Mucosa of rectum (tissue), 2 donors: ENCODE results near the gene LENG9.
"Not testable (repeated sequence)": the region's sequence is repeated elsewhere in the genome, so short reads cannot be mapped to it uniquely, and the experiment has no call there.

Experiments used
- H3K27ac ChIP-seq, 2 donors: one replicate each; pipeline ENCODE4 v1.7.0; 2013; ENCODE audit warnings: inconsistent platforms in 2 of 2, low read depth in 2 of 2, low read length in 2 of 2
- H3K27me3 ChIP-seq, 2 donors: one replicate each; pipeline ENCODE4 v1.7.0; 2013; ENCODE audit warnings: low read length in 2 of 2; ENCODE audit not compliant: control insufficient read depth in 2 of 2, insufficient read depth in 2 of 2
- H3K36me3 ChIP-seq, 2 donors: one replicate each; pipeline ENCODE4 v1.7.0; 2013; ENCODE audit warnings: low read length in 2 of 2; ENCODE audit not compliant: control insufficient read depth in 2 of 2, insufficient read depth in 2 of 2
- H3K4me1 ChIP-seq, 2 donors: one replicate each; pipeline ENCODE4 v1.7.0; 2013; ENCODE audit warnings: low read length in 2 of 2, mild to moderate bottlenecking in 1 of 2; ENCODE audit not compliant: control insufficient read depth in 2 of 2, insufficient read depth in 2 of 2
- H3K4me3 ChIP-seq, 2 donors: one replicate each; pipeline ENCODE4 v1.7.0; 2013; ENCODE audit warnings: low read length in 2 of 2
- H3K9ac ChIP-seq, 2 donors: one replicate each; pipeline ENCODE4 v1.7.0; 2013; ENCODE audit warnings: low read length in 2 of 2, low read depth in 1 of 2, mild to moderate bottlenecking in 1 of 2
- H3K9me3 ChIP-seq, 2 donors: one replicate each; pipeline ENCODE4 v1.7.0; 2013; ENCODE audit warnings: low read length in 2 of 2; ENCODE audit not compliant: control insufficient read depth in 2 of 2
- donor health status: healthy.
- donor health status: Normal muscosa, but diverticular disease.

LENG9 gene

DNA sequence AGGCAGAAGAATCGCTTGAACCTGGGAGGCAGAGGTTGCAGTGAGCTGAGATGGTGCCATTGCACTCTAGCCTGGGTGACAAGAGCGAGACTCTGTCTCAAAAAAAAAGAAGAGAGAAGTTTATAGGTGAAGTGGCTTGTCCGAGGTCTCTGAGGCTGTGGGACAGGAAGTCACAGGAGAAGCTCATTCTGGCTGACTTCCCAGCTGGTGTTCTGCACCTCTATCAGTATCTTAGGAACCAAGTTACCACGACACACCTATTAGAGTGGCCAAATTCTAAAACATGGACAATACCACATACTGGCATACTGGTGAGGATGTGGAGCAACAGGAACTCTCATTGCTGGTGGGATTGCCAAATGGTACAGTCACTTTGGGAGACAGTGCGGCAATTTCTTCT, 31.7 kb upstream of the LENG9 start:
- not testable (repeated sequence) for H3K27me3 ChIP-seq, H3K4me1 ChIP-seq, H3K9me3 ChIP-seq, H3K36me3 ChIP-seq, H3K4me3 ChIP-seq, H3K9ac ChIP-seq, H3K27ac ChIP-seq

DNA sequence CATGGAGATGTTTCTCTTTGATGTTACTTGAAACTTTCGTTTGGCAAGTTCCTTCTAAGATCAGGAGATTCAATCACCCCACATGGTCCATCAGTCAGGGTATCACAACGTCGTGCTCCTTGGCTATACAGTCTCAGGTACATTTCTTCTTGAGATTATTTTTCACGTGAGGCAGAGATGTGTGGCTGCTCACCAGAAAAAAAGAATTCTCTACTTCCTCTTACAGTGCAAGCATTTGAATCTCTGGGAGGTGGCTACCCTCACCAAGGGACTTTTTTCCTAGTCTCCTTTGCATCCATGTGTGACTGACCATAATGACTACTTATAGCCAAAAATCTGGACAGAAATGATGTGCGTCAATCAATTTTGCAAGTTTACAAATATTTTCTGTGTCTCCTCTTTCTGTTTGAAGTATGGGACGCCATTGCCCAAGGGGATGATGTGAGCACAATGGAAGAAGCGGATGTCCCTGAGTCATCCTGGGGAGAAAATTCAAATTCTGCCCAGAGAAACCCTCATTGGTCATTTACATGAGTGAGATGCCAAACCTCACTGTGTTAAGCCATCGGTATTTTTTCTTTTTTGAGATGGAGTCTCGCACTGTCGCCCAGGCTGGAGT, 30.5 kb upstream of the LENG9 start:
- no peaks in the 10 kb centered on the region for H3K36me3 ChIP-seq
- H3K9ac ChIP-seq = no peak overlapping the region
- peaks cover 0 to 3% of the 10 kb centered on the region in 2 donors for H3K27me3 ChIP-seq
- H3K4me1 ChIP-seq = no peaks in the 10 kb centered on the region
- no peak overlapping the region for H3K4me3 ChIP-seq
- no peaks in the 10 kb centered on the region for H3K9me3 ChIP-seq
- H3K27ac ChIP-seq = no peak overlapping the region

GRCh38 chr19:54493056-54493455, 29.5 kb upstream of the LENG9 start:
- H3K9ac ChIP-seq, H3K4me1 ChIP-seq, H3K4me3 ChIP-seq, H3K27me3 ChIP-seq, H3K27ac ChIP-seq, H3K9me3 ChIP-seq, H3K36me3 ChIP-seq: not testable (repeated sequence)

DNA sequence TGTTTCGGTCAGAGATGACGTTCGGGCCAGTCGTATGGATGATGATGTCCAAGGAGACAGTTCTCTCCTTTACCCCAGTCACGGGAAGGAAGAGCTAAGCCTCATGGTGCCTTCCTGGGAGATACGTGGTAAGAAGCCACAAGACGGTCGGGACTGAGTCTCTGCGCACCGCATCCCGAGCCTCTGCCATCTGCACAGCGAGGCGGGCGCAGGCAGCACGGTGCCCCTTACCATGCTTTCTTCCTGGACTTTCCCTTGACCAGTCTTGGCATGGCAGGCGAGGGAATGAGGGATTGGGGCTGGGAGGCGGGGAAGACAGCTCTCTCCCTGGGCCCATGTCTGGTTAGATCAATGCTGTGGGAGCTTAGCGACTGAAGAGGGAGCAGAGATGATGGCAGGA, 29.0 kb upstream of the LENG9 start:
- Histone ChIP-seq H3K9me3 (no peaks in the 10 kb centered on the region), H3K4me1 (no peaks in the 10 kb centered on the region), H3K27ac (no peak overlapping the region), H3K9ac (no peak overlapping the region), H3K36me3 (no peaks in the 10 kb centered on the region), H3K27me3 (peaks cover 0 to 3% of the 10 kb centered on the region in 2 donors), H3K4me3 (no peak overlapping the region)

GRCh38 chr19:54489766-54490165, 26.2 kb upstream of the LENG9 start:
- H3K4me3 ChIP-seq = no peak overlapping the region
- H3K4me1 ChIP-seq = no peaks in the 10 kb centered on the region
- H3K9me3 ChIP-seq = no peaks in the 10 kb centered on the region
- no peak overlapping the region for H3K27ac ChIP-seq
- no peaks in the 10 kb centered on the region for H3K36me3 ChIP-seq
- H3K27me3 ChIP-seq = no peaks in the 10 kb centered on the region
- H3K9ac ChIP-seq = no peak overlapping the region

DNA sequence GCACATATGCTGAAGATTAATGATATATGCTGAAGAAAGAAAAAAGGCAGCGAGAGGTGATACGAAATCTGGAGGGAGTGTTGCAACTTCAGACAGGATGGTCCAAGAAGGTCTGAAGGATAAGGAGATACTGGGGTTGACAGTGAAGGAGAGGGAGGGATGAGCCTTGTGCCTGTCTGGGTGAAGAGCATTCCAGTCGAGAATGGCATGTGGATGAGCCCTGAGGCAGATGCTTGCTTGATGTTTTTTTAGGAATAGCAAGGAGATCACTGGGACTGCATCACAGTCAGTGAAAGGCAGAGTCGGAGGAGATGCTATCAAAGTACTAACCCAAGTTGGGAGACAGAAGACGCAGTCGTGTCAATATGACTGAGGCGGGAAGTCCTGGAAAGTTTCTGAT, 25.8 kb upstream of the LENG9 start:
- Histone ChIP-seq H3K9ac (no peak overlapping the region), H3K27me3 (peaks cover 0 to 1% of the 10 kb centered on the region in 2 donors), H3K9me3 (no peaks in the 10 kb centered on the region), H3K4me3 (no peak overlapping the region), H3K4me1 (no peaks in the 10 kb centered on the region), H3K27ac (no peak overlapping the region), H3K36me3 (no peaks in the 10 kb centered on the region)

GRCh38 chr19:54485851-54486250, 22.3 kb upstream of the LENG9 start:
- H3K27ac ChIP-seq = no peak overlapping the region
- H3K4me3 ChIP-seq = no peak overlapping the region
- H3K27me3 ChIP-seq = peaks cover 0 to 4% of the 10 kb centered on the region in 2 donors
- peaks cover 2% of the 10 kb centered on the region in 2 donors for H3K4me1 ChIP-seq
- H3K36me3 ChIP-seq = no peaks in the 10 kb centered on the region
- H3K9ac ChIP-seq = no peak overlapping the region
- H3K9me3 ChIP-seq = no peaks in the 10 kb centered on the region

- Histone ChIP-seq H3K4me1 (peaks cover 2% of the 10 kb centered on the region in 2 donors), H3K27me3 (peaks cover 0 to 4% of the 10 kb centered on the region in 2 donors), H3K36me3 (no peaks in the 10 kb centered on the region), H3K4me3 (no peak overlapping the region), H3K27ac (no peak overlapping the region), H3K9ac (no peak overlapping the region), H3K9me3 (no peaks in the 10 kb centered on the region)
Measured at GRCh38 chr19:54484451-54484850, 20.9 kb upstream of the LENG9 start.

DNA sequence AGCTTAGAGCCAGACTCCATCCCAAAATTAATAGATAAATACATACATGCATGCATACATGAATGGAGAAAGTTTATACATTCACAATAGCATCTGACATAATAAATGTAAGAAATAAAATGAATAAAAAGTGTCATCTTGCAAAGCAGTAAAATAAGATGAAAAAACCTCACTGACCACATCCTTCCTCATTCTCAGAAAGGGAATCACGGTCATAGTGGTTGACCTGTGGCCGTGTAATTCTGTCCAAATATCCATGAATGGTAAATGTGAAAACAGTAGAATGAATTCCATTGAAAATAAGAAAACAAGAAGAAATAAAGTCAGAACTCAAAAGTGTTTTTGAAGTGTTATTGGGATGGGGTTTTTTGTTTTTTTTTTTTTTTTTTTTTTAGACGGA, 19.3 kb upstream of the LENG9 start:
- Histone ChIP-seq H3K9ac (no peak overlapping the region), H3K36me3 (no peaks in the 10 kb centered on the region), H3K27ac (no peak overlapping the region), H3K4me3 (no peak overlapping the region), H3K9me3 (no peaks in the 10 kb centered on the region), H3K4me1 (peaks cover 2 to 4% of the 10 kb centered on the region in 2 donors), H3K27me3 (peaks cover 0 to 4% of the 10 kb centered on the region in 2 donors)

DNA sequence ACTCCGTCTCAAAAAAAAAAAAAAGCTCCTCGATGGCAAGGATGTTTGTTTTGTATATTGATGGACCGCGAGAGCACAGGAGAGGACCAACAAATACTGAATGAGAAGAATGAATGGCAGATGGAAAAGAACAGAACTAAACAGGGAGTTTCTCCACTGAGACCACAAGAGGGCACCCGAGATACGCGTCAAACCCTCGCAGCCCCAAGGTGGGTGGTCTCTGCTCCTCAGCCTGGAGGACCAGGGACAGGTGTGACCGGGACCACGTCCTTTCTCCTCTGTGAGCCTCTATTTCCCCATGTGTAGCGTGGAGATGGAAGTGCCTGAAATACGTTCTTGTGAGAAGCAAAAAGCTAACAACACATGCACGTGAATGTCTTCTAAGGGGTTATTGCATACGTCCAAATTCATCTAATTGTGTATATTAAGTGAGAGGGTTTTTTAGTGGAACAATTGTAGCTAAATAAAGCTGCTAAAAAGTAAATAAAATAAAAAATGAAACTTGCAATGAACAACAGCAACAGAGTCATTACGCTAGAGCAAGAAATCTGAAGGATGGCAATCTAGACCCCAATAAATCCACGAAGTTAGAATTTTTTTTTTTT, 17.9 kb upstream of the LENG9 start:
- H3K4me3 ChIP-seq = no peak overlapping the region
- H3K4me1 ChIP-seq = peaks cover 2 to 8% of the 10 kb centered on the region in 2 donors
- no peaks in the 10 kb centered on the region for H3K36me3 ChIP-seq
- H3K27me3 ChIP-seq = peaks cover 0 to 4% of the 10 kb centered on the region in 2 donors
- no peak overlapping the region for H3K9ac ChIP-seq
- H3K9me3 ChIP-seq = no peaks in the 10 kb centered on the region
- no peak overlapping the region for H3K27ac ChIP-seq
